GM19043 (cell line): ENCODE measurements around the gene SIGLECL1.
"Not testable (repeated sequence)": the region's sequence is repeated elsewhere in the genome, so short reads cannot be mapped to it uniquely, and the experiment has no call there.

Source experiments
- ATAC-seq: cut with Tn5 transposase; IDR thresholded peaks from one replicate; pipeline ENCODE4 v1.9.1; 2021; ENCODE audit warnings: low read depth; ENCODE audit not compliant: unreplicated experiment

The SIGLECL1 gene

DNA sequence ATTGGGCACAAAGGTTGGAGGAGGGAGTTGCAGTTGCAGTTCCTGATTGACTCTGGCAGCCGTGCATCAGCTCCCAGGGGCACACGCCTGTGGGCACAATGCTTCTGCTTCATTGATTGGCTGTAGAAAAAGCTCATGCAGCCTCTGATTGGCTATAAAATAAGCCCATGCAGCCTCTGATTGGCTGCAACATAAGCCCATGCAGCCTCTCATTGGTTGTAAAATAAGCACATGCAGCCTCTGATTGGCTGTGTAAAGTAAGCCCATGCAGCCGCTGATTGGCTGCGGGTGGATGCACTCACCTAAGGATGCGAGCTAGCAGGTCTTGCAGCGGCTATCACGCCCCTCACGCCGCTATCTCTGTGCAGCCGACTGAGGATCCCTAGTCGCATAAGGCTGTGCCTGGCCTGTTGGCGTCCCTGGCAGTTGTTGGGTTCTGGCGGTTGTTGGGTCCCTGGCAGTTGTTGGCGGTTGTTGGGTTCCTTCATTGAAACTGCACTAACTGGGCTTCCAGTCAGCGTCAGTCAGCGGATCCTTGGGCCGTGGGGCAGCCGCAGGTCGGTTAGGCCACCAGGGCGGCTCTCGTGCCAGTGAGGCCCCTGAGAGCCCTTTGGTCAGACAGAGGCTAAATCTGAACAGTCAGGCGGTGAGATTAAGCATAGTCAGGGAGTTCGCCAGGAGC lies at the start of gene SIGLECL1:
Gene SIGLECL1, plus strand, starts transcription at position 295 of the 682 bp plus-strand sequence. CDS start 12,993 bp downstream, outside the sequence.
- no peak for ATAC-seq

DNA sequence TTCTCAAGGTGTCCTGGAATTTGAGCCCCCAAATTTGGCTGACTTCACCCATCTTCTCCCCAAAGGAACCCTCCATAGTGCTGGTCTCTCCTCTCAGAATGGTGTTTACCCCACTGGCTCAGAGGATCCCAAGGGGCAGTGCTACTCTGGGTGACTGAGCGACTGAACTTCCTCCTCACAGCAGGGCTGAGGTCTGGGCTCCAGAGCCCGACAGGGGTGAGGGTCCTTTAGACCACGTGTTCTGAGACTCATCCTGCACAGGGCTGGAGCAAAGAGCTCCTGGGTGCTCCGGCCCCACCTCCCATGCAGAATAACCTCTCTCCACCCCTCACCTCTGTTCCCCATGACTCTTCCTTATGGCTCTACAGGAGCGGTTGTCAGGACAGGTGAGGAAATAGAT lies 49.2 kb upstream of the SIGLECL1 start:
- no peak for ATAC-seq

DNA sequence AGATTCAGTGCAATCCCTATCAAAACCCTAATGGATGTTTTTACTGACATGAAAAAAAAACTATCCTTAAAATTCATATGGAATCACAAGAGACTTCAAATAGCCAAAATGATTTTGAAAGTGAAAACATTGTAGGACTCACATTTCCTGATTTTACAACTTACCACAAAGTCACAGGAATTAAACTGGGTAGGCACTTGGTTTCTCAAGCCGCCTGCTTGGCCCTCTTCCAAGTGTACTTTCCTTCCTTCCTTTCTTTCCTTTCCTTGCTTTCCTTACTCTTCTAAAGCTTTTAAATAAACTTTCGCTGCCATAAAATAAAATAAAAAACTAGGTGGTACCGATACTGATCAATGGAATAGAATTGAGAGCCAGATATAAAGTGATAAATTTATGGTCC lies 47.0 kb upstream of the SIGLECL1 start:
- no peak for ATAC-seq

DNA sequence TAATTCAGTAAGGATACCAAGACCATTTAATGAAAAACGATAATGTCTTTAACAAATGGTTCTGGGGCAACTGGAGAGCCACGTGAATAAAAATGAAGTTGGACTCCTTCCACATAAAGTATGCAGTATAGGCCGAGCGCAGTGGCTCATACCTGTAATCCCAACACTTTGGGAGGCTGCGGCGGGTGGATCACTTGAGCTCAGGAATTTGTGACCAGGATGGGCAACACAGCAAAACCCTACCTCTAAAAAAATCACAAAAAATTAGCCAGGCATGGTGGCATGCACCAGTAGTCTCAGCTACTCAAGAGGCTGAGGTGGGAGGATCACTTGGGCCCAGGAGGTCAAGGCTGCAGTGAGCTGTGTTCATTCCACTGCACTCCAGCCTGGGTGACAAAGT lies 46.6 kb upstream of the SIGLECL1 start:
- ATAC-seq: no peak

DNA sequence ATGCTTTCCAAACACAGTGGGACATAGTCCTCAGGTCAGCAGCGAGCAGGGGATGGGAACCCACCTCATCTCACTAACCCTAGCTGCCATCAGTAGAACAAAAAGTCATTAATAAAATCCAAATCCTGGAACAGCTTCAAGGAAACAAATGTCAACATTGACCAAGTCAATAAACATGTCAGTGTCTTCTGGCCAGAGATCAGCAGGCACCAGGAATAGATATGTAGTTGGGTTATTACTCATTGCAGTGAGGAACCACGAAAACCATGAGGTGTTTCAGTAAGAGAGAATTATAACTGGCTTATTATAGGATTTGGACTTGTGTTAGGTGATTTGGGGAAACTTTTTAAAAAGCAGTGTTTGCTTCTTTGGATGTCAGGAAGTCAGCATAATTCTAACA lies 43.1 kb upstream of the SIGLECL1 start:
- ATAC-seq: no peak

DNA sequence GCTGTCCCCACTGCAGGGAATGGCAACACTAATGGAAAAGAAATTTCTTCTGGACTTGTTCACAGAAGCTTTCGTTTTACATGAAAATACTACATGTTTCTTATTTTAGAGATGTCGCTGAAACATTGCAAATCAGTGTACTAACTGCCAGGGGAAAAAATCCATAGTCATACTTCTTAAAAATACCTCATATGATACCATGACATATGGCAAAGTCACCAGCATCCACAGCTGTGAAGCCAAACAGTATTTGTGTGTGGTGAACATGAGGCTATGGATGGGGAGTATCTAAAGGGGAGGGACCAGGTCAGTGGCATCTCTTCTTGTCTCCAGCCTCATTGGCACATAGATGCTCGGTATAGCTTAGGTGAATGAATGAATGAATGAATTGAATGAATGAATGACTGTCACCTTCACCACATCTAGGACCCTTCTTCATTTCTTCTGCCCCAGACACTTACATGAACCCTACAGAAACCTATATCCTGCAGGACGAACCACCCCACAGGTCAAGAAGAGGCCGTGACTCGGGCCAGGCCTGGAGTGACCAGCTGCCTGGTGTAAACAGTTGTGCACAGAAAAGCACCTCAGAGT lies 40.6 kb upstream of the SIGLECL1 start:
- ATAC-seq: no peak

DNA sequence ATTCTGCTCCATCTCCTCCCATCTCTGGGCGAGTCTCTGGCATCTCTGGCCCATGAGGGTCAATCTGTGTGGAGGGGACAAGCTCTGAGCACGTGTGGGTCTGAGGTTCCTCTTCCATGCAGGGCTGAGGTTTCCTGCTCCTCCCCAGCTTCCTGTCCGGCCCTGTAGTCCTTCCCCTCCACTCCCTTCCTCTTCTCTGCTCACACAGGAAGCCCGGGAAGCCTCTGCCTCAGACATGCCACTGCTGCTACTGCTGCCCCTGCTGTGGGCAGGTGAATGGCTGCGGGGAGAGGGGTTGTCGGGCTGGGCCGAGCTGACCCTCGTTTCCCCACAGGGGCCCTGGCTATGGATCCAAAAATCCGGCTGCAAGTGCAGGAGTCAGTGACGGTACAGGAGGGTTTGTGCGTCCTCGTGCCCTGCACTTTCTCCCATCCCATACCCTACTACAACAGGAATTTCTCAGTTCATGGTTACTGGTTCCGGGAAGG lies 40.0 kb upstream of the SIGLECL1 start:
- ATAC-seq: not testable (repeated sequence)

DNA sequence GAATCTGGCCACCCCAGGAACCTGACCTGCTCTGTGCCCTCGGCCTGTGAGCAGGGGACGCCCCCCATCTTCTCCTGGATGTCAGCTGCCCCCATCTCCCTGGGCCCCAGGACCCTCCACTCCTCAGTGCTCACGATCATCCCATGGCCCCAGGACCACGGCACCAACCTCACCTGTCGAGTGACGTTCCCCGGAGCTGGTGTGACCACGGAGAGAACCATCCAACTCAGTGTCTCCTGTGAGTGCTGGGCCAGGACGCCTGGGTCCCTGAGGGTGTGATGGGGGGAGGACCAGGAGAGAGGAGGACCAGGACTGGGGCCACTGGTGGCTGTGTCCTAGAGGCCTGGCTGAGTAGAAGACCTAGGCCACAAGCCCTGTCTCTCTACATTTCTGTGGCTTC lies 39.0 kb upstream of the SIGLECL1 start:
- ATAC-seq: no peak

DNA sequence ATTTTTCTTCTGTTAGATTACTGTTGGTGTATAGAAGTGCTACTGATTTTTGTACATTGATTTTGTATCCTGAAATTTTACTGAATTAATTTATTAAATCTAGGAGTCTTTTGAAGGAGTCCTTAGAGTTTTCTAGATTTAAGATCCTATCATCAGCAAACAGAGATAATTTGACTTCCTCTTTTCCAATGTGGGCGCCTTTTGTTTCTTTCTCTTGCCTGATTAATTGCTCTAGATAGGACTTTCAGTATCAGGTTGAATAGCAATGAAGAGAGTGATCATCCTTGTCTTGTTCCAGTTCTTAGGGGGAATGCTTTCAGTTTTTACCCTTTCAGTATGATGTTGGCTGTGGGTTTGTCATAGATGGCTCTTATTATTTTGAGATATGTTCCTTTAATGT lies 31.6 kb upstream of the SIGLECL1 start:
- no peak for ATAC-seq

DNA sequence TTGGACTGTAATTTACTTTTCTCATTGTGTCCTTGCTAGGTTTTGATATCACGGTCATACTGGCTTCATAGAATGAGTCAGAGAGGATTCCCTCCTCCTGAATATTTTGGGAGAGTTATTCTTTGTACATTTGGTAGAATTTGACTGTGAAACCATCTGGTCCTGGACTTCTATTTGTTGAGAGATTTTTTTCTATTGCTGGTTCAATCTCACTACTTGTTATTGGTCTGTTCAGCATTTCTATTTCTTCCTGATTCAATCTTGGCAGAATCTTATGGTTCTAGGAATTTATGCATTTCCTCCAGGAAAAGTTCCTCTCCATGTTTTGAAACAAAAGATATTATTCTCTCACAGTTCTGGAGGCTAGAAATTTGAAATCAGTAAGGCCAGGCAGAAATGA lies 30.9 kb upstream of the SIGLECL1 start:
- ATAC-seq: no peak

DNA sequence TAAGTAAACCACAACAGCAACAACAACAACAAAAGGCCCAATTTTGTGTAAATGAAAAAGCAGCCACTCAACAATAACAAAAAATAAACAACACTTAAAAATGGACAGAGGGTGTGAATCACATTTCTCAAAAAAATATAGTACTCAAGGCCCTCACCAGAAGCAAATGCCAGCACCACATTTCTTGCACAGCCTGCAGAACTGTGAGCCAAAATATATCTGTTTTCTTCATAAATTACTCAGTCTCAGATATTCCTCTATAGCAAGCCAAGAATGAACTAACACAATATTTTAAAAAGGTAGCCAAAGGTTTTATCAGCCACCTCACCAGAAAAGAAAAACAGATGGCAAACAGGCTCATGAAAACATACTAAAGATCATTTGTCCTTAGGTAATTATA lies 29.9 kb upstream of the SIGLECL1 start:
- no peak for ATAC-seq

DNA sequence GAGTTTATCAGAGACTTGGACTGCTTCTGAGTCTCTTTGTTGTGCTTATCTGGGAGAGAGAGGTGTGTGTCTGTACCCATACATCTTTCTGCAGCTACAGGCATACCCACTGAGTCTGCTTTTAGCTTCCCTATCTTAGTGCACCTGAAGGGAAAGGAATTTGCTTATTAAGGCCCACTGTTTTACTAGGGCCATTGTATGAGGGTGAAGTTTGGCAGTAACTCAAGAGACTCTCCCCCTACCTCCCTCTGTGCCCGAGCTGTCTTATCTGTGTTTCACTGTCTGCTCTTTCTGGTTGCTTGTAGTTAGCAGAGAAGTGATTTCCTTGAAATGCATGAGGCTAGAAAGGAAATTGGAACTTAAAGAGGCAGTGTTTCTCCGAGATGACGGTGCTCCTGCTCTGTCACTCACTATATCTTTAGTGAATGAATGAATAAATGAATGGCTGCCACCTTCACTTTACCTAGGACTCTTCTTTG lies 26.7 kb upstream of the SIGLECL1 start:
- no peak for ATAC-seq

DNA sequence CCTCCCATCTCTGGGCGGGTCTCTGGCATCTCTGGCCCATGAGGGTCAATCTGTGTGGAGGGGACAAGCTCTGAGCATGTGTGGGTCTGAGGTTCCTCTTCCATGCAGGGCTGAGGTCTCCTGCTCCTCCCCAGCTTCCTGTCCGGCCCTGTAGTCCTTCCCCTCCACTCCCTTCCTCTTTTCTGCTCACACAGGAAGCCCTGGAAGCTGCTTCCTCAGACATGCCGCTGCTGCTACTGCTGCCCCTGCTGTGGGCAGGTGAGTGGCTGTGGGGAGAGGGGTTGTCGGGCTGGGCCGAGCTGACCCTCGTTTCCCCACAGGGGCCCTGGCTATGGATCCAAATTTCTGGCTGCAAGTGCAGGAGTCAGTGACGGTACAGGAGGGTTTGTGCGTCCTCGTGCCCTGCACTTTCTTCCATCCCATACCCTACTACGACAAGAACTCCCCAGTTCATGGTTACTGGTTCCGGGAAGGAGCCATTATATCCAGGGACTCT lies 25.9 kb upstream of the SIGLECL1 start, which contains the start of gene CD33:
Gene CD33, plus strand, starts transcription at position 183 of the 496 bp plus-strand sequence. Its CDS starts 39 bp downstream, at position 222.
- not testable (repeated sequence) for ATAC-seq

DNA sequence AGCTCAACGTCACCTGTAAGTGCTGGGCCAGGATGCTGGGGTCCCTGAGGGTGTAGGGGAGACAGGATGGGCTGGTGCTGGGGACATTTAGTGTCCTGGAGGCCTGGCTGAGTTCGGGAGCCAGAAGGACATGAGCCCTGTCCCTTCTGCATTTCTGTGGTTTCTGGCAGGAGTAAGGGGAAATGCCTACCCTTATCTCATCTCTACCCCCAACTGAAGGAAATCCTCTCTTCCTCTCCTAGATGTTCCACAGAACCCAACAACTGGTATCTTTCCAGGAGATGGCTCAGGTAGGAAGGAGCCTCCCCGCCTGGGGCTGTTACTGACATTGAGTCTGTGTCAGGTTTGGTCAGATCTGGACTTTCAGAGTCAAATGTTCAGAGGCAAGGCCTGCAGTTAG lies 24.8 kb upstream of the SIGLECL1 start:
- no peak for ATAC-seq

DNA sequence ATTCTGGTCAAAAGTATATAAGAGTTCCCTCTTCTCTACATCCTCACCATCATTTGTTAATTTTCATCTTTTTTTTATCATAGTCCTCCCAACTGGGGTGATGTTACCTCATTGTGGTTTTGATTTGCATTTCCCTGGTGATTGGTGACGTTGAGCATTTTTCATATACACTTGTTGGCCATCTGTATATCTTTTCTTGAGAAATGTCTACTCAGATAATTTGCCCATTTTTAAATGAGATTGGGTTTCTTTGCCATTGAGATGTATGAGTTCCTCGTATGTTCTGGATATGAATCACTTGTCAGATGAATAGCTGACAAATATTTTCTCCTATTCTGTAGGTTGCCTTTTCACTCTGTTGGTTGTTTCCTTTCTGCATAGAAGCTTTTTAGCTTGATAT lies 23.6 kb upstream of the SIGLECL1 start:
- ATAC-seq: no peak

DNA sequence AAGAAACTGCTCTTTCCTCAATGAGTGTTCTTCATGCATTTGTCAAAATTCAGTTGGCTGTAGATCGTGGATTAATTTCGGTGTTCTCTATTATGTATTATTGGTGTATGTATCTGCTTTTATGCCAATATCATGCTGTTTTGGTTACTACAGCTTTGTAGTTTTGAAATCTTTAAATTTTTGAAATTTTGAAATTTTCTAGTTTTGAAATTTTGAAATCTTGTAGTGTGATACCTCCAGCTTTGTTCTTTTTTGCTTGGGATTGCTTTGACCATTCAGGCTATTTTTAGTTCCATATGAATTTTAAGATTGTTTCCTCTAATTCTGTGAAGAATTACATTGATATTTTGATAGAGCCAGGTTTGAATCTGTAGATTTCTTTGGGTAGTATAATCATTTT lies 22.9 kb upstream of the SIGLECL1 start:
- no peak for ATAC-seq

DNA sequence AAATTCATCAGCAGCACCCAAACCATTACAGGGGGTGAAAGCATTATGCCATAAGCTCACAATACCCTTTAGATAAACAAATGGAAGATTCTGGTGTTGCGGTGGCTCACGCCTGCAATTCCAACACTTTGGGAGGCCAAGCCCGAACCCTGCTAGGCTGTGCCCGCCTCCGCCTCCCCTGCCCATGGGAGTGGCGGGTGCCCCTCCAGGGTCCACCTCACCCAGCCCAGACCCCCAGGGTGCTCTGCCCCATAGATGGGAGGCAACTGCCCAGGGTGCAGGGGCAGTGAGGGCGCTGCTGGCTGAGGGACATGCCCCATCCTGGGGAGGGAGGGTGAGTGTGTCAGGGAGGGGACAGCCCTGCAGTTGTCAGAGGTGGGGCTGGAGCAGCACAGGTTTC lies 10.0 kb upstream of the SIGLECL1 start:
- no peak for ATAC-seq

DNA sequence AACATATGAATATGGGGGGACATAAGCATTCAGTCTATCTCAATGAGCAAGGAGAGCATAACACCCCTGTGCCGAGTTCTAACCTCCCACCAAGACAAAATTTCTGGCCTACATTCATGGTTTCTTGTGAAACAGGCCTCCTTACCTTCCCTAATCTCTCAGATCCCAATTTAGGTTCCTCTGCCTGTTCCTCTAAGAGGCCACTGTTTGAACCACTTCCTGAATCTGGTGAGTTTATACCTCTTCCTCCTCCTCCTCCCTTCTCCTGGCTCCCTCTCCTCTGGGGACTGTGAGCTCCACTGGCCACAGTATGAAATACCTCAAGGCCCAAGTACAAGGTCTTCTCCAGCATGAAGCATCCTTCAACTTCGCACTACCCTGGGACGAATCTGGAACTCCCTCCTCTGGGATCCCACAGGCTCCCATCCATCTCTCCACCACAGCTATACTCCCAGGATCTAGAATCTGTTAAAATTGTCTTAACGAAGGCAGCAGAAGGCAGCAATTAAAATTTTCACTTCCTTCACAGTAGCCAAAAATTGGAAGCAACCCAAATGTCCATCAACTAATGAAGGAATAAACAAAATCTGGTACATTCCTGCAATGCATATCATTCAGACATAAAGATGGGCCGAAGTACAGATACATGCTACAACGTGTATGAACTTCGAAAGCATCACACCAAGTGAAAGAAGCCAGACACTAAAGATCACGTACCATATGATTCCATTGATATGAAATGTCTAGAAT lies 7.8 kb upstream of the SIGLECL1 start:
- ATAC-seq: no peak

DNA sequence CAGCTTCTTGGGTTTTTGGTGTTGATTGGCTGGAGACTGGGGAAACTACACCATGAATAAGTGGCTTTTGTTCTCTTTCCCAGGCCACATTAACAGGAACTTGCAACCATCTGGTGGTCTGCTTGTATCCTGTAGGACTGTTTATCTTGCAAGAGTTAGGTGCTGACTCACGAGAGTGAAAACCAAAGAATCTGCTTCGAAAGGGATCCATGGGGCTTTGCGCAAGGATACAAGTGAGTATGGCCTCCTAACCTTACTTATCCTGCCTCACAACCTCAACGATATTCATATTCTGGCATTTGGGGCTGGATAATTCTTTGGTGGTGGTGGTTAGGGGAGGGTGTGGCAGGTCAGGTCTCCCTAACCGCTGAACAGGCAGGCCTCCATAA lies 4.7 kb upstream of the SIGLECL1 start:
- ATAC-seq: no peak

DNA sequence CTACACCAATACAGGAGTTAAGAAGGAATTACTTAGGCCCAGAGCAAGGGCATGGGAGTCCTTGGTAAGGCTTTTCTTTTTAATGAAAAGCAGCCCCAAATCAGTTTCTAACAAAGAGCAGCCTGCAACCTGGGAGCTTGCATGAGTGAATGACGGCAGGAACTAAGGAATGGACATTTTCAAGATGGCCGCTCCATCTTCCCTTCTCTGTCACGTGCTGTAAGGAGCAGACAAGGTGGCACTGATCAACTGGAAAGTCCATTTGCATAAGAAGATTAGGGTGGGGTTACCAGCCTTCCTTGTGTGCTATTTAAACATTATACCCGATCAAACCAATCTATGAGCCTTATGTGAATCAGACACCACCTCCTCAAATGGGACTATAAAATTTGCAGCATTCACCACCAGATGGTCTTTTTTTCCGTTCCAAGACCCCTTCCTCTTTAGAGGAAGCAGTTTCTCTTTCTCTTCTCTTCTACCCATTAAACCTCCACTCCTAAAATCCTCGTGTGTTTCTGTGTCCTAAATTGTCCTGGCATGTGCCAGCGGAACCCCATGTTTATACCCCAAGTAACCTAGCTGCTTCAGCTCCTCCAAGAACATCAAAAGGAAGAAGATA lies 2.8 kb upstream of the SIGLECL1 start:
- ATAC-seq: no peak

DNA sequence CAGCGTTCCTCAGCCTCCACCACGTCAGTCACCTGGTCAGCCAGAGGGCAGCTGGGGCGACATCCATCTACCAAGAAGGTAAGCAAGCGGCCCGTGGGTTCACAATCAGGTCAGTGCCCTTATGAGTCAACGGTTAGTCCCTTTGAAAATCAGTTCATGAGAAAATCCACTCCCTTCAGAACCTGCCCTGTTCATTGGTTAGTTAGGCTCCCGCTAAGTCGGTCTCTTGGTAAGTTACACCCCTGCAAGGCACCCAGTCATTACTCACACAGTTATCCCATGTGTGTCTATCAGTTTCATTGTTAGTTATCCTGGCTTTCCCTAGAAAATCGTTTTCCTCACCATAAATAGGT lies 564 bp downstream of the SIGLECL1 start:
- no peak for ATAC-seq
